CD4-positive, alpha-beta T cell treated with Interleukin-12 subunit alpha and Interleukin-12 subunit beta, for 1 hour (primary cell): ENCODE measurements around the gene SH3RF3.

Source experiments
- DNase-seq: peaks from one replicate; pipeline ENCODE4 v3.0.0-alpha.2; 2020

Gene SH3RF3

GRCh38 chr2:109447251-109447661 is 318.3 kb downstream of the SH3RF3 start:
- DNase-seq: no peak

- no peak for DNase-seq
These were observed 318.8 kb downstream of the SH3RF3 start for GRCh38 chr2:109447776-109448175.

- DNase-seq: no peak
These were observed 319.2 kb downstream of the SH3RF3 start for GRCh38 chr2:109448207-109448606.

GRCh38 chr2:109448946-109449788 is 320.2 kb downstream of the SH3RF3 start:
- no peak for DNase-seq

DNA sequence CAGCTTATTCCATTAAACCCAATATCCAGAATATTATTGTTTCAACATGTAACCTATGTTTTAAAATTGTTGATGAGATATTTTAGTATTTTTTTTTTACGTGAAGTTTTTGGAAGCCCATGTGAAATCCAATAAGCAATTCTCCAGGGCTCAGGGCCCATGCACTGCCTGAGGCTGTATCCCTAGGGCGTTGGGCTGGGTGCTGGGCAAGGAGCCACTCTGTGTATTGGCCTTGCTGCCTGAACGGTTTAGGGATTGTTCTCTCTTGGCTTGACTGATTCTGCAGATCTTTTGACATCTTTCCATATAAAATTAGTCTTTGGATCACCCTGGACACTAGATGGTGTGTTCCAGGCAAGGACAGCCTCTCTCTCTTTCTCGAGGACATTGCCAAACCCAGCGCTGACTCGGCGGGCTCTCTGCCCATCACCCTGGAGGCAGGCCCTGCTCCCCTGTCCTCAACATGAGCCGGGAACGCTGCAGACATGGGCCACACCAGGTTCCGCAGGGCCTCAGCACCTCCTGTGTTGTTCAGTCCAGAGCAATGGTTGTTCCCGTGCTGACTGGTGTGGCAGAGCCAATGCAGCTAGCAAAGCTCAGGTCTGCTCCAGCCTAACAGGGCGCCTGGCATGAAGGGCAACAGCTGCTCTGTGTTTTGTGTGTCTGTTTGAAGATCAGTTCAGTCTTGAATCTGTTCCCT is 321.7 kb downstream of the SH3RF3 start:
- no peak for DNase-seq

DNA sequence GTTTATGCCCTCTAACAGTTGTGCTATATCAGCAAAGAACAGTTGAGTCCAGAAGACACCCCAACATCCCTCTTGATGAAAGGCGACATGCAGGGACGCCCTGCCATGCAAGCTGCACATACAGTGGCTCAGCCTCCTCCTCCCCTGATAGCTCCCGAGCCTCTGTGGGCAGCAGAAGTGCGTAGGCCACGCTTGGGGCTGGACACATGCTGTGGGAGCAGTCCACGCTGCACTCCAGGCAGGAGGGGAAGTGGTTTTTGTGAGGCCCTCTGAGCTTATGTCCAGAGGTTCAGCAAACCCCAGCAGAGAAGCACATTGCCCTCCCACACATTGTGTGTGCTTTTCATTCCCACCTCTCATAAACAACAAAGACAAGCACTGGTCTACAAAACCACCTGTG is 322.7 kb downstream of the SH3RF3 start:
- no peak for DNase-seq

GRCh38 chr2:109452318-109453305 is 323.6 kb downstream of the SH3RF3 start:
- DNase-seq: no peak

GRCh38 chr2:109453371-109453995 is 324.5 kb downstream of the SH3RF3 start:
- no peak for DNase-seq

GRCh38 chr2:109454304-109454703 is 325.3 kb downstream of the SH3RF3 start:
- no peak for DNase-seq

GRCh38 chr2:109454765-109455394 is 325.9 kb downstream of the SH3RF3 start:
- DNase-seq: no peak

DNA sequence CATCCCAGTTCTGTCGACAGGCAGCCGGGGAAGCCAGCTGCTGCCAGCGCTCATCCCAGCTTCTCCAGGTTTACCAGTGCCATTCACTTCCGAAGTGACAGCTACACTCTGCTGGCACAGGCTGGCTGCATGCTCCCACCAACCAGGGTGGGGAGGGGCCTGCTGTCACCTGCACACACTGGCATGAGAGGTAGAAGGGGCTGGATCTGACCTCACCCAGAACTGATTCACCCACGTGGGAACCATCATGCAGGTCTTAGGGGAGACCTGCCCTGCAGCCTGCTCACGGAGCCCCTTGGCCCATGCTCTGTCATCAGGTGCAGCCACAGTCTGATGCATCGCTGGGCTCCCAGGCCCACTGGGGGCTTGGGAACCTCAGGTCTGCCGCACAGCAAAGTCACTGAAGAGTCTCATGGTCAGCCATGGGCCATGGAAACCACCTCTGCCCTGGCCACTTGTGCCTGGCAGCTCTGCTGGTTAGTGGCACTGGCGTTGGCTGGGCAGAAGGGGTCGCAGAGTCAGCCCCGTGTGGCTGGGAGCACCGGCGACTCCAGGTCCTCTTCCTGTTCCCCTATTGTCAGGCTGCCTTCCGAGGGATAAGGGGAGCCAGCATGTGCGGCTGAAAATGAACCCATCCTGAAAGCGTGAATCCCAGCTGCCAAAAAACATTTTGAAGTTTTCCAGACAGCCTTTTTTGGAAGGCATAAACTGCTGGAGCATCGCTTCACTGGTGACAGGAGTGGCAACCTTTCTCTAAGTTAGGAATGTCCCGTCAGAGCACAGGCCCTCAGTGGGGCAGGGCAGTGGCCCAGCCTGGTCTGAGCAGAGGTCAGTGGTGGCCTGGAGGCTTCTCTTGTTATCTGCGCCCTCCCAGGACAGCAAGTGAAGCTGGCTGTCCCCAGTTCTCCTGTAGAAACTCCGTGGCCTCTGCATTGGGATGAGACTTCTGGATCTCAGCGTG is 327.0 kb downstream of the SH3RF3 start:
- no peak for DNase-seq

DNA sequence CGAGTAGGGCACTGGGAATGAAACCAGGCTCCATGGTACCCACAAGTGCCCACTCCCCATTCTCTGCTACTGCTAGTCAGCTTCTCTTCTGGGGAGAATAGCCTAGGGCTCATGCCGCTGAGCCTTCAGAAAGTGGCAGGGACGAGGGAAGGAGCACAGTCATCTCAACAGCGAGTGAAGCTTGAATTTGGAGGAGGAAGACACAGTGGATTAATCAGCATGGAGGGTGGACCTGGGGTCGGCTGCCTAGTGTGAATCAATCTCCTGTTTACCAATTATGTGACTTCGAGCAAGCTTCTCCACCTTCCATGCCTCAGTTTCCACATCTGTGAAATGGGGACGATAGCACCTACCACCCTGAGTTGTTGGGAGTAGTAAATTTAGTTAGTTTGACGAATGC is 327.8 kb downstream of the SH3RF3 start:
- no peak for DNase-seq

GRCh38 chr2:109457366-109457765 is 328.4 kb downstream of the SH3RF3 start:
- DNase-seq: no peak

- DNase-seq: no peak
These were observed 328.8 kb downstream of the SH3RF3 start for GRCh38 chr2:109457794-109458193.

- no peak for DNase-seq
These were observed 329.5 kb downstream of the SH3RF3 start for GRCh38 chr2:109458512-109458911.

GRCh38 chr2:109459485-109459884 is 330.5 kb downstream of the SH3RF3 start:
- DNase-seq: no peak

- DNase-seq: no peak
These were observed 331.7 kb downstream of the SH3RF3 start for GRCh38 chr2:109460553-109461324.

GRCh38 chr2:109463236-109463635 is 334.2 kb downstream of the SH3RF3 start:
- no peak for DNase-seq

GRCh38 chr2:109463891-109464290 is 334.9 kb downstream of the SH3RF3 start:
- DNase-seq: no peak
